ENCODE measurements around the gene NOS1AP.

DNA sequence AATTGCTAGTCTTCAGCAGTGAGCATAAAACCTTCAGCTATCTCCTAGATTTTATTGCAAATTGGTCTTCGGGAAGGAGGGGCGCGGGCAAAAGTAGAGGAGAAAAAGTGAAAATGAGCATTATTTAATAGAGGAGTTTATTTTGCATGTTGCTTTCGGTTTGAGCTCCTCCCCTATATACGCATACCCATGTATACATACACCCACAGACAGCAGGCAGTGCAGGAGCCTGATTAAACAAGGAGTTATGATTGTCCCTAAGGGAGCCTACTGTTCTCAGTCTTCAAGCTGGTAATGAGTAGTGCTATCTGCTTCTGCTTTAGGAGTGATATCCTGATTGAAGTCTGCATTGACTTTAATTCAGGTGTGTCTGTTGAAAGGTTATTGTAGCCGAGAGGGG, 173.3 kb downstream of the NOS1AP start:
- TF ChIP-seq, protein P1, sequence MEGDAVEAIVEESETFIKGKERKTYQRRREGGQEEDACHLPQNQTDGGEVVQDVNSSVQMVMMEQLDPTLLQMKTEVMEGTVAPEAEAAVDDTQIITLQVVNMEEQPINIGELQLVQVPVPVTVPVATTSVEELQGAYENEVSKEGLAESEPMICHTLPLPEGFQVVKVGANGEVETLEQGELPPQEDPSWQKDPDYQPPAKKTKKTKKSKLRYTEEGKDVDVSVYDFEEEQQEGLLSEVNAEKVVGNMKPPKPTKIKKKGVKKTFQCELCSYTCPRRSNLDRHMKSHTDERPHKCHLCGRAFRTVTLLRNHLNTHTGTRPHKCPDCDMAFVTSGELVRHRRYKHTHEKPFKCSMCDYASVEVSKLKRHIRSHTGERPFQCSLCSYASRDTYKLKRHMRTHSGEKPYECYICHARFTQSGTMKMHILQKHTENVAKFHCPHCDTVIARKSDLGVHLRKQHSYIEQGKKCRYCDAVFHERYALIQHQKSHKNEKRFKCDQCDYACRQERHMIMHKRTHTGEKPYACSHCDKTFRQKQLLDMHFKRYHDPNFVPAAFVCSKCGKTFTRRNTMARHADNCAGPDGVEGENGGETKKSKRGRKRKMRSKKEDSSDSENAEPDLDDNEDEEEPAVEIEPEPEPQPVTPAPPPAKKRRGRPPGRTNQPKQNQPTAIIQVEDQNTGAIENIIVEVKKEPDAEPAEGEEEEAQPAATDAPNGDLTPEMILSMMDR (IDR thresholded peaks at IDR 0.05), result no peak
- no peak for TF ChIP-seq POLR2A (IDR thresholded peaks at IDR 0.05)

Data from transverse colon (tissue), 3 donors.